SKM-1 (cell line): ENCODE results near the gene PDZD2.
"Not testable (repeated sequence)": the region's sequence is repeated elsewhere in the genome, so short reads cannot be mapped to it uniquely, and the experiment has no call there.

Source experiments
- DNase-seq: peaks from one replicate; lab custom pipeline; 2025; ENCODE audit not compliant: unreplicated experiment; lab: John Stamatoyannopoulos, UW

PDZD2 gene

DNA sequence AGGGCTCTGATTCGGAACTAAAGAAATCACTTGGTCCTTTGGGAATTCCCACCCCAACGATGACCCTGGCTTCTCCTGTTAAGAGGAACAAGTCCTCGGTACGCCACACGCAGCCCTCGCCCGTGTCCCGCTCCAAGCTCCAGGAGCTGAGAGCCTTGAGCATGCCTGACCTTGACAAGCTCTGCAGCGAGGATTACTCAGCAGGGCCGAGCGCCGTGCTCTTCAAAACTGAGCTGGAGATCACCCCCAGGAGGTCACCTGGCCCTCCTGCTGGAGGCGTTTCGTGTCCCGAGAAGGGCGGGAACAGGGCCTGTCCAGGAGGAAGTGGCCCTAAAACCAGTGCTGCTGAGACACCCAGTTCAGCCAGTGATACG lies 451.8 kb downstream of the PDZD2 start:
- no peak for DNase-seq

DNA sequence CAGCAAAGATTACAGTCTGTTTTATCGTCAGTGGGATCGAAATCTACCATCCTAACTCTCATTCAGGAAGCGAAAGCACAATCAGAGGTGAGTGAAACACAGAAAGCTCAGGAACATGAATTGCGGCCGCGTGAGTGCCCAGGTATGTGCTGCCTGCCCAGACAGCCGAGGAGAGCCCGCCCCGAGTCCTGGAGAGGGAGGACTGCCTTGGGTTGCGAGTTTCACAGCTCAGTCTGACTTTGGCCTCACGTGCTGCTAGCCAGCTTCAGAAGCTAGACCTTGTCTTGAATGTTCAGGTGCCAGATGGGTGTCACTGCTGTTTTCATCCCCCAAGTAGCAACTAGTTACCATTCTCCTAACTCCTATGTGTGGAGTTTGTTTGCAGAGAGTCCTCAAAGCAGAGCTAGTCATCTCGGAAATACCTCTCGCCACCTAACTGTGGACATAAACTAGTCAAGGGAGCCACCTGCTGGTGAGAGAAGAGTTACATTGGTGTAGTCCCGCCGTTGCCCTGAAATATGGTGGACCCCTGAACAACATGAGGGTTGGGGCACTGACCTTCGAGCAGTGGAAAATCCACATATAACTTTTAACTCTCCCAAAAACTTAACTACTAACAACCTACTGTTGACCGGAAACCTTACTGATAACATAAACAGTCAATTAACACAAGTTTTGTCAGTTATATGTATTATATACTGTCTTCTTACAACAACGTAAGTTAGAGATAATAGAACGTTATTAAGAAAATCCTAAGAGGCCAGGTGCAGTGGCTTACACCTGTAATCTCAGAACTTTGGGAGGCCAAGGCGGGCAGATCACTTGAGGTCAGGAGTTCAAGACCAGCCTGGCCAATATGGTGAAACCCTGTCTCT lies 454.2 kb downstream of the PDZD2 start:
- DNase-seq = peak; percentile 64

DNA sequence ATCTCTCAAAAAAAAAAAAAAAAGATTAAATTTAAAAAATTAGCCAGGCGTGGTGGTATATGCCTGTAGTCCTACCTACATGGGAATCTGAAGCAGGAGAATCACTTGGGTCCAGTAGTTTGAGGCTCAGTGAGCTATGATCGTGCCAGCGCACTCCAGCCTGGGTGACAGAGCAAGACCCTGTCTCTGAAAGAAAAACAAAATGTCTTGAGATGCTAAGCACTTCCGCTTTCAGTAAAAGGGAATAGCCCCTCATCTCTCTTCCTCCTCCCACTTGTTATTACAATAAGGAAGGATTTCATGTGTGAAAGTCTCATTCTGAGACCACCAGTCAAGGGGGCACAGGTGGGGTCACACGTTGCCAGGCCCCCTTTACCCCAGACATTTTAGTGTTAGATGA lies 455.8 kb downstream of the PDZD2 start:
- DNase-seq = no peak

DNA sequence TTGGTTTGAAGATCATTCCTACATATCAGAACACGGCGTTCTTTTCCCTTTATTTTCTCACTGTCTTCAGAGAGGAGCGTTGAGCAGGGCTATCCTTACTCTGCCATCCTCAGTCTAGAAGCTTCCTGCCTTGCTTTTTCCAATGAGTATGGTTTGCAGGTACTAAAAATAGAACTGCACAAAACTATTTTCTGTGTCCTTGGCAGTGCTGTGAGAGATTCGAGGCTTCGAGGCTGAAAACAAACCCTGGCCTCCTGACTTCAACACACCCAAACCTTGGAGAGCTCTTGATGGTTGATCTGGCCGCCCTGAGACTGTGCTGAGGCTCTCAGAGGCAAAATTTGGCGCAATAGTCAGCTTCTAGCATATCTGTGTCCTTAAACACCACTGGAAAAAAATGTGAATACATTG lies 456.3 kb downstream of the PDZD2 start:
- DNase-seq = no peak

DNA sequence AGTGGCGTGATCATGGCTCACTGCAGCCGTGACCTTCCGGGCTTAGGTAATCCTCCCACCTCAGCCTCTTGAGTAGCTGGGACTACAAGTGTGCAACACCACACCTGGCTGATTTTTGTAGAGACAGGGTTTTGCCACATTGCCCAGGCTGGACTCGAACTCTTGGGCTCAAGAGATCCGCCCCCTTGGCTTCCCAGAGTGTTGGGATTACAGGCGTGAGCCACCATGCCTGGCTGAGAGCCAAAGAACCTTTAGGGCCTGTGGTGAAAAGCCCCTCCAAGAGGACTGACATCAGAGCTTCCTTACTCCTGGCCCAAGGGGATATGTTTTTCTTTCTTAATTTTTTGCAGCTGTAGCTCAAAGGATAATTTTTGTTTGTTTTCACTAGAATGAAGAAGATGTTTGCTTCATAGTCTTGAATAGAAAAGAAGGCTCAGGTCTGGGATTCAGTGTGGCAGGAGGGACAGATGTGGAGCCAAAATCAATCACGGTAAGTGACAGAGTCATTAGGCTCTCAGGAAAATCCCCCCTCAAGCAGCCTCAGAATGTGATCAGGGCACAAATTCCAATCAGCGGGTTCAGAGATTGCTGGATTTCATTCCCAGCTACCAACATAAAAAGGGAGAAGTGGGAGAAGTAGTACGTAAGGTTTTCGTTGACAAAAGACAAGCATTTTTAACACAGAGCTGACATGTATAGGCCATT lies 458.1 kb downstream of the PDZD2 start:
- DNase-seq = no peak

DNA sequence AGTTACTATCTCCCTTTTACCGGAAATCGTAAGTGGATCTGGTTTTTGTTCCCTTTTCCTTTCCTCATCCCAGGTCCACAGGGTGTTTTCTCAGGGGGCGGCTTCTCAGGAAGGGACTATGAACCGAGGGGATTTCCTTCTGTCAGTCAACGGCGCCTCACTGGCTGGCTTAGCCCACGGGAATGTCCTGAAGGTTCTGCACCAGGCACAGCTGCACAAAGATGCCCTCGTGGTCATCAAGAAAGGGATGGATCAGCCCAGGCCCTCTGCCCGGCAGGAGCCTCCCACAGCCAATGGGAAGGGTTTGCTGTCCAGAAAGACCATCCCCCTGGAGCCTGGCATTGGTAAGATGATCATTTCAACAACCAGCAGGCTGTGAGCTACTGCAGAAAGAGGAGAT lies 459.4 kb downstream of the PDZD2 start:
- DNase-seq = no peak

DNA sequence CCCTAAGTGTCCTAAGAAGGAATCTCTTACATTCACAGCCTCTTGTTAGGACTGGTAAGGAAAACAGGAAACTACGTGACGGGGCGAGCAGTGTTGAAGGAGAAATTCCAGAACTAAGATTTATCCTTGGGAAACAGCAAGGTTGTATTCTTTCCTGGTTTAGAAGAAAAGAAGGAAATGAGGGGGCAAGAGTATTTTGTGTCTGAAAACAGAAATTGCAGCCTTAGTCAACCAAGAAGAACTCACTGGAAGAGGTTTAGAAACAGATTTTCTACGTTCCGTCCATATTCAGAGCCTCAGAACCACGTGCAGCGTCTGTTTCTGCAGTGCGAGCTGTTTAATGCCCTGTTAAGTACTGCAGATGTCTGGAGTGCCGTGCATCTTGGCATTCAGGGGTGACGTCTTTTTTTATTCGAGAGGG lies 460.0 kb downstream of the PDZD2 start:
- DNase-seq = no peak

DNA sequence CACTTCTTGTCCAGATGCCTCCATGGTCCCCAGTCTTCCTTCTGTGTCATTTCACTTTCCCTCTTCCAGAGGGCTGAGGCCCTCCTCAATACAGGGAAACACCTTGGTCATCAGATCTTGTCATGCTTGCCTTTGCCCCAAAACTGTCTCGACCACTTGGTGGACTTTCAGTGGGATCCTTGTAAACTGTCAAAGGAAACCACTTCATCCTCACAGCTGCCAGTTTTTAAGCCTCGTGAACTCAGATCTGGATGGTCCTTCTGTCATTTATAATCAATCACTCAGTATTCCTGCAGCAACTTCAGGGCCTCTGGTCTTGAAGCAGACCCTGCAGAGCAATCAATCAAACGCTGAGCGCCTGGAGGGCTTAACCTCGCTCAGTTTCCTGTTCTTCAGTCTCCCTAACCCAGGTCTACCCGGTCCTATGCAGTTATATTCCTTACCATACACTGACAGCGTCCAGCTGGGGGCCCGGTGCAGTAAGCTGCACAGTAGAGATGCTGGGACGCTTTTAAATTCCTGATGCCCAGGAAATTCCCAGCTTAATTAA lies 460.6 kb downstream of the PDZD2 start:
- DNase-seq = no peak

DNA sequence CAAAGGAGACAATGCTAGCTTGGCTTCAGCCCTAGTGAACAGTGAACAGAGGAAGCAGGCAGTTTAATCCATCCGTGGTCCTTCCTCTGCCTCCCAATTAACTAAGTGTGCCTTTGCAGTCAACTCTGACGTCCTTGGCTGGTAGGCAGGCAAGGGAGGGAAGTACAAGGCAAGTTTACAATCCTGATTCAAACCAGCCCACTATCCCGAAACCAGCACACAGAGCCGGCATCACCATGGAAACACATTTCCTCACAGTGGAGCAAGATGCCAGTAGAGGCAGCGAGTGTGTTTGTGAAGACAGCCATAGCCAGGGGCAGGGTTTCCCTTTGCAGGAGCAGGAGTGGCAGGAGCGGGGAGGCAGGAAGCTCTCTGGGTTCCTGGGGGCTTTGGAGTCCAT lies 461.3 kb downstream of the PDZD2 start:
- no peak for DNase-seq

DNA sequence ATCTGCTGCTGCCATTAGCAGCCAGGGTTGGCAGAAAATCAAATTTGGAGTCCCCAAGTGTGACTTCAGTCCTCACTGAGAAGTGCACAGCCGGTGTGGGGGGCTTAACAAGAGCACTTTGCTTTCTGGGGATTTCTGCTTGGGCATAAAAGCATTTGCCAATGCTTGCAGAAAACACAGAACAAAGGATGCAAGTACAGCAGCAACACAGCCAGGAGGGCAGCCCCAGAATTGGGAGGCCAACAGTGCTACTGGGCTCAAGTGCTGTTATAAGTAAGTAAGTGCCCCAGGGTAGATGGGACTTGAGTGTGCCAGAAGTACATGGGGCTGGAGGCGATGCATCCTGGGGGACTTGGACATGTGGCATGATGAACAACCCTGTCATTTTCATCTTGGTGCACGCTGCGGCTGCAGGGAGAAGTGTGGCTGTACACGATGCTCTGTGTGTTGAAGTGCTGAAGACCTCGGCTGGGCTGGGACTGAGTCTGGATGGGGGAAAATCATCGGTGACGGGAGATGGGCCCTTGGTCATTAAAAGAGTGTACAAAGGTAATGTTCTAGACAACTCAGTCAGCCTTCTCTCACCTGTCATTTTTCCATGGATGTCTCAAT lies 461.9 kb downstream of the PDZD2 start:
- no peak for DNase-seq

DNA sequence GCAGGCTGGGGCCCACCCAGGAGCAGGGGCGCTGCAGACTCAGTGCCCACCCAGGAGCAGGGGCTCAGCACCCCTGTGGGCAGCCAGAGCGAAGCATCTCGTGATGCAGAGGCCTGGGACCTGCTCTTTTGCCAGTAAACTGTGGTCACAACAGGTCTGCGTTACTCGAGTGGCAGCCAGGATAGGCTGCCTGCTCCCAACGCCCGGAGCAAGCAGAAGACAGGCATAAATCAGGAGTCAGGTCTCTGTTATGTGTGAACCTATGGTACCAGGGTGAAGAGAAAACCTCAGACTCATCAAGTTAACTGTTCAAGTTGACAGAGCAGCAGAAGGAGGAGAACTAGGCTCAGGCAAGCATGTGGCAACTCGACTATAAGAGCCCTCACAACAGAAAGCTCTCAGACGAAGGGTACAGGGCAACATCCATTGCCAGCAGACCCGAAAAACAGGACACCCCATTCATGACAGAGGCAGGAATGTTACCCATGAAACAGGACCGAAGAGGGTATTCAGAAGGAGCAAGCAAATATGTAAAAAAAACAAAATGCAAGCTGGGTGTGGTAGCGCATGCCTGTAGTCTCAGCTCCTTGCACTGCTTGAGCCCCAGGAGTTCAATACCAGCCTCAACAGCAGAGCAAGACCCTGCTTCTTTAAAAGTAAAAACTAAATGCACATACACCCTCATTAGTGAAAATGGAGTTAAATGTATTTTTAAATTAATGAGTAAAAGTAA lies 463.5 kb downstream of the PDZD2 start:
- no peak for DNase-seq

DNA sequence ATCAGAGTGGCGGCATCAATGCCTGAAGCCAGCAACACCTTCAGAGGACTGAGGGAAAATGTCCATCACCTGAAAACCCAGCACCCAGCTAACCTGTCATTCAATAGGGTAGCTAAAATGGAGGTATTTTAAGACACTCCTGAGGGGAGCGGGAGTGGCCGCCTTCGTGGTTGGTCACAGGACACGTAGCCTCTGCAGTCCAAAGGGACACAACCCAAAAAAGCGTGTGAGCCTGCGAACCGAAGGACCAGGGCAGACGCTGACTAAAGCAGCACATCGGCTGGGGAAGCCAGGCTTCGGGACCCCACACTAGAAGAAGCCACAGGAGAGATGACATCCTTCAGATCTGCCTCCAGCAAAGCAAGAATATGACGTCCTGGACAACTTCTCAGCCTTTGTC lies 464.6 kb downstream of the PDZD2 start:
- DNase-seq = no peak

DNA sequence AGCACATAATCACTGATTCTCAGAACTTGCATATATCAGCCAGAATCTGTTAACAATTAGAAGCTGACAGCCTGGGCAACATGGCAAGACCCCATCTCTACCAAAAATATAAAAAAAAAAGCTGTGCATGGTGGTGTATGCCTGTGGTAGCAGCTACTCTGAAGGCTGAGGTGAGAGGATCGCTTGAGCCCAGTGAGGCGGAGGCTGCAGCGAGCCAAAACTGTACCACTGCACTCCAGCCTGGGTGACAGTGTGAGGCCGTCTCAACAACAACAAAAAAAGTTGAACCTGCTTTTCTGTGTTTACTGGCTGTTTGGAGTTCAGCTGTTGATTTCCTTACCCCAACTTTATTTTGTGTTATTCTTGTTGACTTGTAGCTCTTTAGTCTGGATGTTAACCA lies 468.4 kb downstream of the PDZD2 start:
- no peak for DNase-seq

DNA sequence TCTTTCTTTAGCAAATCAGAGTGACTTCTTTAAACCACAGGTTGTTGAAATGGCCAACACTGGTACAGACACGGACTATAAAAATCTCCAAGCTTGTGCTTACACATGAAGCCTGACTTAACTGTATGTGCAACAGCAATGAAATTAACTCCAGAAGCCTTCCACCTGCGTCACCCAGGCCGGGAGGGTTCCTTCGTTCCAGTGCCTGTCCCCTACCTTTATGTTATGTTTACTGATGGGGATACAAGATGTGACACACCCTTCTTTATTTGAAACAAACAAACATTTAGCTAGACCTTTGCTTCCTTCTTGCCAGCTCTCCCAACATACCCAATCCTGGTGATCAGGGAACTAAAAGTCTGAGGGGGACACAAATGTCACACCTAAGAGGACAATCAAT lies 469.2 kb downstream of the PDZD2 start:
- no peak for DNase-seq

DNA sequence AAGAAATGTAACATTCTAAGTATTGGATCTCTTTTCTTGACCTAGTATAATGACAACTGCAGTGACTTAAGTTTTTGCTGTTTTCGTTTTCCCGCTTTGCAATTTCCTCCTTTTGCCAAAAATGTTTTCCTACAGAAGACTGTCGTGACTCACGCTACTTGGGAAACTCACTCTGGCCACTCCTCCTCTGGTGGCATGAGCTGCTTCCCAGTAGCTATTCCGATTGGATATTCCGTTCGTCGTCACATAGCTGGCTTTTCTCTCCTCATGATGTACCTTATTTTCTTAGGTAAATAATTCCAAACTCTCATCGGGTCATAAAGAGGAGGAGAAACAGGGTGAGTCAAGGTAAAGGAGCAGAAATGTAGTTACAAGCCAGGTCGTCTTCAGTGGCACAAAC lies 470.3 kb downstream of the PDZD2 start:
- no peak for DNase-seq

DNA sequence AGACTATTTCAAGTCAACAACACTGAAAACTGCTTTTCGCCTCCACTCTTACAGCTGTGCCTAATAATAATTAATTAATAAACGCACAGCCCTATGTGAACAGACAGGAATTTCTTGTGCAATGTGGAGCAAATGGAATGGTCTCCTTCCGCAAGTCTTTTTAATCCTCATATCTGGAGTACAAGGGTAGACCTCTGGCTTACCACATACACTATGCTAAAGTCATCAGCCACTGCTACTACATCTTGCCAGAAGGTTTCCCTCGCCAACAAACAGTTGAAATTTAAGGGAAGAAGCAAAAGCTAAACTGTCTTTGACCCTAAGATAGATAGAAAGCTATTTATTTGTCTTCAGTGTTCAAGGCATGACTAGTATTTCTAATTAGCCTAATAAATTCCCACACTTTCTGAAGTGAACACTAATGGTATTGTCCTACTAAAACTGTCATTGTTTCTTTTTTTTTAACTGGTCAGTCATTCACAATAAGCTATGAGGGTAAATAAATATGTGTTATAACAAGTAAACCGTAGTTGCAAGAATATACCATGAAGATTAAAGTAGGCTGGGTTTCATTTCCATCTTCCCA lies 471.3 kb downstream of the PDZD2 start:
- no peak for DNase-seq

DNA sequence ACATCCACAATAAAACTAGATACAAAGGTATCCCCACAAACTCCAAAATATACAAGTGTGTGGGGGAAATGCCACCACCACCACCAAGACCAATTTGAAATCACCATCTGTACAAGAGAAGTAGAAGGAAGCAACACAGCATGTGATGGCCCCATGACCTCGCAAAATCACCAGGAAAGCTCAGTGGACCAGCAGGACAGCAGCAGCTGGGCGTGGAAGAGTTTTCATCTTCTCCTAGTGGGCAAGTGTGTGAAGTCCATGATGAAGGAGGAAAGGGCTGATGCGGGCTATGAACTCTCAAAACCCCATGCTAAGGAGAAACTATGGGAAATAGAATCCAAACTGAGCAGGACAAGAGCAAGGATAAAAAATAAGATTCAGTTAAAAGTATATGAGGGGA lies 477.1 kb downstream of the PDZD2 start:
- DNase-seq = no peak

DNA sequence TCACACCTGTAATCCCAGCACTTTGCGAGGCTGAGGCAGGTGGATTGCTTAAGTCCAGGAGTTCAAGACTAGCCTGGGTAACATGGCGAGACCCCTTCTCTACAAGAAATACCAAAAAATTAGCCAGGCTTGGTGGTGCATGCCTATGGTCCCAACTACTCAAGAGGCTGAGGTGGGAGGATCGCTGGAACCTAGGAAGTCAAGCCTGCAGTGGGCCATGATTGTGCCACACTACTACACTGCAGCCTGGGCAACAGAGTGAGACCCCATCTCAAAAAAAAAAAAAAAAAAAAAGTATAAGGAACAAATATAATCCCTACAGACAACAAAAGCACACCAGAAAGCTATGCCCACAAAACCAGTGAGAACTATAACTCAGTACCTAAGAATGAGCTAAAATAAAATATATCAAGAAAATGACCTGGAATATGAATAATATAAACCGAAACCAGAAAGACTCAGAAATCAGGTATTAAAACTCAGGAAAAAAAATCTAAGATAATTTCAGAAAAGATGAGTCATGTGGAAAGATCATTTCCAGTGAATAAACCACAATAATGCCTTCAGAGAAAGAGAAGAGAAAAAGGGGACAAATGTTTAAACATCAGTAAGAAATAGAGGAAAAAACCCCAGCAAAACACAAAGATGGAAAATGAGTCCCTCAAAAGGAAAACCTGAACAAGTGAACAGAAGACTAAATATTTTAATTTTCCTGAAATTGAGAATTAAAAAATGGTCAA lies 477.8 kb downstream of the PDZD2 start:
- no peak for DNase-seq

DNA sequence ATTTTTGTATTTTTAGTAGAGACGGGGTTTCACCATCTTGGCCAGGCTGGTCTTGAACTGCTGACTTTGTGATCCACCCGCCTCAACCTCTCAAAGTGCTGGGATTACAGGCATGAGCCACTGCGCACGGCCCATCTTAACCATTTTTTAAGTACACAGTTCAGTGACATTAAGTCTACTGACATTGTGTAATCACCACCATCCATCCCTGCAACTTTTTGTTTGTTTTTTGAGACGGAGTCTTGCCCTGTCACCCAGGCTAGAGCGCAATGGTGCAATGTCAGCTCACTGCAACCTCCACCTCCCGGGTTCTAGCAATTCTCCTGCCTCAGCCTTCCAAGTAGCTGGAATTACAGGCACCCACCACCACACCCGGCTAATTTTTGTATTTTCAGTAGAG lies 480.0 kb downstream of the PDZD2 start:
- DNase-seq = not testable (repeated sequence)
